Epithelial cell of proximal tubule (primary cell): ENCODE measurements around the gene PPP1R2. TPM values are rescaled to one million over a fixed set of nuclear protein-coding genes. Genes with fewer than 3 reads are reported as not detected.
"Not testable (repeated sequence)": the region's sequence is repeated elsewhere in the genome, so short reads cannot be mapped to it uniquely, and the experiment has no call there.

Experiments used
- DNase-seq: peaks from one replicate; pipeline ENCODE4 v3.0.0-alpha.2; 2011; ENCODE audit warnings: low read depth
- H3K4me3 ChIP-seq: 2 replicates; pipeline ENCODE4 v1.5.1; 2011; ENCODE audit warnings: low read depth, mild to moderate bottlenecking, low read length
- CTCF ChIP-seq: conservative IDR thresholded peaks from 2 replicates; pipeline ENCODE4 v1.5.1; 2012; ENCODE audit warnings: low read depth, mild to moderate bottlenecking, low read length
- total RNA-seq: library from RNA; depleted of rRNA; stranded (reverse); fragments of >200 nt; gene quantifications from 2 replicates; pipeline ENCODE4 v1.2.3, GENCODE V29; 2015

The PPP1R2 gene
- total RNA-seq, 1 donor from 2014 or later = 43.5 TPM

GRCh38 chr3:195511136-195511535 lies 32.0 kb downstream of the PPP1R2 start:
- no peak for DNase-seq
- no peak overlapping the region for H3K4me3 ChIP-seq
- no peak for TF ChIP-seq CTCF

GRCh38 chr3:195508185-195508584 lies 34.9 kb downstream of the PPP1R2 start:
- DNase-seq = no peak
- no peak for TF ChIP-seq CTCF
- no peak overlapping the region for H3K4me3 ChIP-seq

- no peak overlapping the region for H3K4me3 ChIP-seq
- no peak for TF ChIP-seq CTCF
- no peak for DNase-seq
Observed at GRCh38 chr3:195475614-195476013, 67.5 kb downstream of the PPP1R2 start.

- not testable (repeated sequence) for DNase-seq, H3K4me3 ChIP-seq
Observed at GRCh38 chr3:195475116-195475515, 68.0 kb downstream of the PPP1R2 start.

GRCh38 chr3:195468841-195469240 lies 74.3 kb downstream of the PPP1R2 start:
- DNase-seq = no peak

GRCh38 chr3:195468391-195468776 lies 74.7 kb downstream of the PPP1R2 start:
- TF ChIP-seq CTCF = no peak
- no peak overlapping the region for H3K4me3 ChIP-seq
- no peak for DNase-seq

More at GRCh38 chr3:195468841-195469240, 74.3 kb downstream of the PPP1R2 start:
- H3K4me3 ChIP-seq = no peak overlapping the region
- TF ChIP-seq CTCF = no peak

- TF ChIP-seq CTCF = no peak
- peak; percentile 44 for DNase-seq
- no peak overlapping the region for H3K4me3 ChIP-seq
Observed at GRCh38 chr3:195467641-195468390, 75.3 kb downstream of the PPP1R2 start.
